Liver (tissue), 3 donors: ENCODE results near the gene MED17.

Source experiments
- FOXA1 ChIP-seq: IDR thresholded peaks from 2 replicates; pipeline ENCODE4 v1.6.1; 2016; ENCODE audit warnings: antibody characterized with exemption
- GABPA ChIP-seq, 2 donors: IDR thresholded peaks in 1 of 2; conservative IDR thresholded peaks in 1 of 2; 2 replicates each; pipeline ENCODE4 v1.6.1; 2016; ENCODE audit warnings: antibody characterized with exemption in 2 of 2, mild to moderate bottlenecking in 1 of 2, moderate library complexity in 1 of 2
- JUND ChIP-seq, 2 donors: IDR thresholded peaks; 2 replicates each; pipeline ENCODE4 v1.6.1; 2016; ENCODE audit warnings: antibody characterized with exemption in 2 of 2
- RAD21 ChIP-seq, 2 donors: IDR thresholded peaks; 2 replicates each; pipeline ENCODE4 v1.6.1; 2016; ENCODE audit warnings: antibody characterized with exemption in 2 of 2, mild to moderate bottlenecking in 2 of 2
- RXRA ChIP-seq, 2 donors: IDR thresholded peaks; 2 replicates each; pipeline ENCODE4 v1.6.1; 2017 to 2018; ENCODE audit warnings: antibody characterized with exemption in 2 of 2, mild to moderate bottlenecking in 1 of 2
- TAF1 ChIP-seq: conservative IDR thresholded peaks from 2 replicates; pipeline ENCODE4 v1.6.1; 2016; ENCODE audit warnings: antibody characterized with exemption, mild to moderate bottlenecking
- TF ChIP-seq, protein P1 (sequence below): fragments of 150-350 bp; IDR thresholded peaks from 2 replicates; pipeline ENCODE4 v1.5.1; 2017; ENCODE audit warnings: improper control_type of control experiment, low read depth, low read length; ENCODE audit not compliant: missing input control
- TF ChIP-seq, protein P2 (sequence below): IDR thresholded peaks from 2 replicates; pipeline ENCODE4 v1.6.1; 2016; ENCODE audit warnings: antibody characterized with exemption, mild to moderate bottlenecking
- TF ChIP-seq, protein P3 (sequence below): IDR thresholded peaks from 2 replicates; pipeline ENCODE4 v1.6.1; 2016; ENCODE audit warnings: antibody characterized with exemption
- TF ChIP-seq, protein P4 (sequence below): IDR thresholded peaks from 2 replicates; pipeline ENCODE4 v1.6.1; 2016; ENCODE audit warnings: antibody characterized with exemption
- donor health status: healthy.
- donor health status: healthy.

DNA sequence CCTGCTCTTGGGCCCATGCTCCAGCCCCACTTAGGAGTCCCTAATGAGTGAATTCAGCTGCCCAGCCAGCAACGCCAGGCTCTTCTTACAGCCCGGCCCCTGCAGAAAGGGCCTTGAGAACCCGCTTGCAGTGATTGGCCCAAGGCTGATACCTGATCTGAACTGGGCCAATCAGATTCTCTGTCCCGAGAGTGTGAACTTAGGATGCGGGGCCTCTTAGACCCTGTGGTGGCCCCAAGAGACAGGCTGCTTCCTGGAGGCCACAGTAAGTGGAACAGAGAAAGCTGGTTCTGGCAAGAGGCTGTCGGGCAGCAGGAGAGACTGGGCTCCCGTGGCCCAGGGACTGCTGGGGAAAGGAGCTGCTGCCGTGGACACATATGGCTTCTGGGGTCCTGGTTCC, 54.9 kb downstream of the MED17 start:
- TF ChIP-seq, protein P1, sequence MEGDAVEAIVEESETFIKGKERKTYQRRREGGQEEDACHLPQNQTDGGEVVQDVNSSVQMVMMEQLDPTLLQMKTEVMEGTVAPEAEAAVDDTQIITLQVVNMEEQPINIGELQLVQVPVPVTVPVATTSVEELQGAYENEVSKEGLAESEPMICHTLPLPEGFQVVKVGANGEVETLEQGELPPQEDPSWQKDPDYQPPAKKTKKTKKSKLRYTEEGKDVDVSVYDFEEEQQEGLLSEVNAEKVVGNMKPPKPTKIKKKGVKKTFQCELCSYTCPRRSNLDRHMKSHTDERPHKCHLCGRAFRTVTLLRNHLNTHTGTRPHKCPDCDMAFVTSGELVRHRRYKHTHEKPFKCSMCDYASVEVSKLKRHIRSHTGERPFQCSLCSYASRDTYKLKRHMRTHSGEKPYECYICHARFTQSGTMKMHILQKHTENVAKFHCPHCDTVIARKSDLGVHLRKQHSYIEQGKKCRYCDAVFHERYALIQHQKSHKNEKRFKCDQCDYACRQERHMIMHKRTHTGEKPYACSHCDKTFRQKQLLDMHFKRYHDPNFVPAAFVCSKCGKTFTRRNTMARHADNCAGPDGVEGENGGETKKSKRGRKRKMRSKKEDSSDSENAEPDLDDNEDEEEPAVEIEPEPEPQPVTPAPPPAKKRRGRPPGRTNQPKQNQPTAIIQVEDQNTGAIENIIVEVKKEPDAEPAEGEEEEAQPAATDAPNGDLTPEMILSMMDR: no peak
- TF ChIP-seq JUND (IDR thresholded peaks at IDR 0.05): no peak
- no peak for TF ChIP-seq RAD21 (IDR thresholded peaks at IDR 0.05)
- TF ChIP-seq, protein P2, sequence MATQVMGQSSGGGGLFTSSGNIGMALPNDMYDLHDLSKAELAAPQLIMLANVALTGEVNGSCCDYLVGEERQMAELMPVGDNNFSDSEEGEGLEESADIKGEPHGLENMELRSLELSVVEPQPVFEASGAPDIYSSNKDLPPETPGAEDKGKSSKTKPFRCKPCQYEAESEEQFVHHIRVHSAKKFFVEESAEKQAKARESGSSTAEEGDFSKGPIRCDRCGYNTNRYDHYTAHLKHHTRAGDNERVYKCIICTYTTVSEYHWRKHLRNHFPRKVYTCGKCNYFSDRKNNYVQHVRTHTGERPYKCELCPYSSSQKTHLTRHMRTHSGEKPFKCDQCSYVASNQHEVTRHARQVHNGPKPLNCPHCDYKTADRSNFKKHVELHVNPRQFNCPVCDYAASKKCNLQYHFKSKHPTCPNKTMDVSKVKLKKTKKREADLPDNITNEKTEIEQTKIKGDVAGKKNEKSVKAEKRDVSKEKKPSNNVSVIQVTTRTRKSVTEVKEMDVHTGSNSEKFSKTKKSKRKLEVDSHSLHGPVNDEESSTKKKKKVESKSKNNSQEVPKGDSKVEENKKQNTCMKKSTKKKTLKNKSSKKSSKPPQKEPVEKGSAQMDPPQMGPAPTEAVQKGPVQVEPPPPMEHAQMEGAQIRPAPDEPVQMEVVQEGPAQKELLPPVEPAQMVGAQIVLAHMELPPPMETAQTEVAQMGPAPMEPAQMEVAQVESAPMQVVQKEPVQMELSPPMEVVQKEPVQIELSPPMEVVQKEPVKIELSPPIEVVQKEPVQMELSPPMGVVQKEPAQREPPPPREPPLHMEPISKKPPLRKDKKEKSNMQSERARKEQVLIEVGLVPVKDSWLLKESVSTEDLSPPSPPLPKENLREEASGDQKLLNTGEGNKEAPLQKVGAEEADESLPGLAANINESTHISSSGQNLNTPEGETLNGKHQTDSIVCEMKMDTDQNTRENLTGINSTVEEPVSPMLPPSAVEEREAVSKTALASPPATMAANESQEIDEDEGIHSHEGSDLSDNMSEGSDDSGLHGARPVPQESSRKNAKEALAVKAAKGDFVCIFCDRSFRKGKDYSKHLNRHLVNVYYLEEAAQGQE: no peak
- TF ChIP-seq TAF1: no peak
- TF ChIP-seq, protein P3, sequence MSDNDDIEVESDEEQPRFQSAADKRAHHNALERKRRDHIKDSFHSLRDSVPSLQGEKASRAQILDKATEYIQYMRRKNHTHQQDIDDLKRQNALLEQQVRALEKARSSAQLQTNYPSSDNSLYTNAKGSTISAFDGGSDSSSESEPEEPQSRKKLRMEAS: no peak
- TF ChIP-seq GABPA (IDR thresholded peaks at IDR 0.05 in 1 of 2, conservative IDR thresholded peaks at IDR 0.05 in 1 of 2): no peak
- TF ChIP-seq, protein P4, sequence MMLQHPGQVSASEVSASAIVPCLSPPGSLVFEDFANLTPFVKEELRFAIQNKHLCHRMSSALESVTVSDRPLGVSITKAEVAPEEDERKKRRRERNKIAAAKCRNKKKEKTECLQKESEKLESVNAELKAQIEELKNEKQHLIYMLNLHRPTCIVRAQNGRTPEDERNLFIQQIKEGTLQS: no peak
- TF ChIP-seq RXRA (IDR thresholded peaks at IDR 0.05): no peak
- no peak for TF ChIP-seq FOXA1
